HG02870 (cell line): ENCODE measurements around the gene RNF38.
"Not testable (repeated sequence)": the region's sequence is repeated elsewhere in the genome, so short reads cannot be mapped to it uniquely, and the experiment has no call there.

Experiments
- ATAC-seq: cut with Tn5 transposase; IDR thresholded peaks from one replicate; pipeline ENCODE4 v1.9.1; 2021; ENCODE audit warnings: mild to moderate bottlenecking, moderate library complexity; ENCODE audit not compliant: unreplicated experiment

RNF38 gene

GRCh38 chr9:36337002-36337401 lies 63.1 kb downstream of the RNF38 start:
- ATAC-seq = no peak

GRCh38 chr9:36336131-36336907 lies 63.8 kb downstream of the RNF38 start:
- no peak for ATAC-seq

GRCh38 chr9:36332006-36332405 lies 68.1 kb downstream of the RNF38 start:
- no peak for ATAC-seq

DNA sequence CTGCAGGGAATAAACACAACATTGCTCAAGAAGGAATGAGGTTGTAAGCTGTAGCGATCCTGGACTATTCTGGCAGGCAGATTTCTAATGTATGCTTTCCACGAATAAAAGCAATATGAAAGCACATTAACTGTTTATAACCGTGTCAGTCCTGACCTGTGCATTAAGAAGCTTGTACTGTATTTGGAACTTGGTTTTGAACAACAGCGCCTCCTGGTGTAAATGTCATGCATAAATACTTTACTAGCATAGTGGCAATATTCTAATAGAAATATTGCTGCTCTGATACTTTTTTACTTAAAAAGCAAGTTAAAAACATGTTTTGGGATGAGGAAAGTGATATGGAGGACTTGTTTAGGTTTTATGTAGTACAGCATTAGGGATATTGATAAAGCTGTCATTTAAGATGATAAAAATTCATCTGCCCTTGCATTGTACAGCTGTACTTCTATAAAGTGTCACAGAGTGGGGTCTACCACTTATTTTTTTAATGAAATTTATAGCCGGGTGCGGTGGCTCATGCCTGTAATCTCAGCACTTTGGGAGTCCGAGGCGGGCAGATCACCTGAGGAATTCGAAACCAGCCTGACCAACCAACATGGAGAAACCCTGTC lies 71.2 kb downstream of the RNF38 start:
- ATAC-seq = no peak

DNA sequence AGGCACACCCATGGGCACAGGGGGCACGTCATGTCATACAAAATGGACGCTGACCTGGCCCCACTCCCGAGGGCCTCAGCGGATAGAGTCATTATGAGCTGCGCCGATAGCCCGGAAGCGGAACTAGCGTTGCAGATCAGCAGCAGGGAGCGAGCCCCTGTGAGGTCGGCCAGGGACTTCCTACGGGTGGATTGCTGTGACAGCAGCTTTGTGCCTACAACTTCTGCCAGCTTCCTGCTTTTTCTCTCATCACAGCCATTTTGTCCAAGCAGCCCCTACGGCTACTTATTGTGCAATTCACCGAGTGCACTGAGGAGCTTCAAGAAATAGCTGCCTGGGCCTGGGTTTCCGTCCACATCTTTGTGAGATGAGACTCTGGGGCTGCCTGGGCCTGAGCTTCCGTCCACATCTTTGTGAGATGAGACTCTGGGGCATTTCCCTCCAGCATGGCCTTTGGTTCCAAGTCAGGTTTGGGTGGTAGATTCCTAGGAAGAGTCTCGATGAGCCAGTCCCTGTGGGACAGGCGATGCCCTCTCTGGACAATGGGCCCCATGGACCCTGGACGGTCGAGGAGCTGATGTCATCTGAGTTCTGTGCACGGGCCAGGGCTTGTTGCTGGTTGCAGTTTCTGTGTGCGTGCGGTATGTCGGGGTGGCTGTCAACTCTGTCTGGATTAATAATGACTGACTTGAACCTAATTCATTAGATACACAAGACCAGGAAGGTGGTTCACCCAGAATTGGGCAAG lies 74.8 kb downstream of the RNF38 start:
- no peak for ATAC-seq

DNA sequence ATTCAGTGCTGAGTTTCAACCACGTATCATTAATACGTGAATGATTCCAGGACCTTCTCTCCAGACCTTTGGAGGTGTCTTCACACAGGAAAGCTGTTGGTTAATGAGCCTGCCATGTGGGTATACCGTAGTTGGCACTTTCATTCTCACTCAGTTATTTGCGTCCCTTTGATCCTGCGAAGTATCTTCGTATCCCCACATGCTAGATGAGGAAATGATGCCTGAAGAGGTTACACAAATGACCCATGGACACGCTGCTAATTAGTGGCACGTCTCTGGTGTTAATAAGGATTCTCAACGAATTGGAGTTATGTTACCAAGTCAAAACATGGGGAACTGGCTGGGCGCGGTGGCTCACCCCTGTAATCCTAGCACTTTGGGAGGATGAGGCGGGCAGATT lies 76.1 kb downstream of the RNF38 start:
- ATAC-seq = no peak

DNA sequence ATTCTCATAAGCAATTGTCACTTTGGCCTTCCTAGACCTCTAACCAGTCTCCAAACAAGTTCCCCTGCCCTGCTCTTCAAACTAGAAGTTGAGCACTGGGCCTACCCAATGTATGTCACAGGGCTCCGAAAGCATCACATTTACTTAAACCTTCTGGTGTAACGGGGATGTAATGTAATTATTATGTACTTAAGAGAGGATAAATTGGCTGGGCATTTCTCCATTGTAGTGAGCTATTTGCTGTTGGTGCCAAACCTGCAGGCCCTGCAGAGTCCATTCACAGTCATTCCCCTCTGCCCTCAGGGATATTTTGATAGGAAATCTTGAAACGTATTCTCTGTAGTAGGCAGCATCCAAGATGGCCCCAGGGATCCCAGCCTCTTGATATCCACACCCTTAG lies 77.6 kb downstream of the RNF38 start:
- no peak for ATAC-seq

DNA sequence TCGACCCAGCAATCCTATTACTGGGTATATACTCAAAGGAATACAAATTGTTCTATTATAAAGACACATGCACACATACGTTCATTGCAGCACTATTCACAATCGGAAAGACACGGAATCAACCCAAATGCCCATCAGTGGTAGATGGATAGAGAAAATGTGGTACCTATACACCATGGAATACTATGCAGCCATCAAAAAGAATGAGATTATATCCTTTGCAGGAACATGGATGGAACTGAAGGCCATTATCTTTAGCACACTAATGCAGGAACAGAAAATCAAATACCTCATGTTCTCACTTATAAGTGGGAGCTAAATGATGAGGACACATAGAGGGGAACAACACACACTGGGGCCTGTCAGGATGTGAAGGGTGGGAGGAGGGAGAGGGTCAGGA lies 78.2 kb downstream of the RNF38 start:
- ATAC-seq = not testable (repeated sequence)

DNA sequence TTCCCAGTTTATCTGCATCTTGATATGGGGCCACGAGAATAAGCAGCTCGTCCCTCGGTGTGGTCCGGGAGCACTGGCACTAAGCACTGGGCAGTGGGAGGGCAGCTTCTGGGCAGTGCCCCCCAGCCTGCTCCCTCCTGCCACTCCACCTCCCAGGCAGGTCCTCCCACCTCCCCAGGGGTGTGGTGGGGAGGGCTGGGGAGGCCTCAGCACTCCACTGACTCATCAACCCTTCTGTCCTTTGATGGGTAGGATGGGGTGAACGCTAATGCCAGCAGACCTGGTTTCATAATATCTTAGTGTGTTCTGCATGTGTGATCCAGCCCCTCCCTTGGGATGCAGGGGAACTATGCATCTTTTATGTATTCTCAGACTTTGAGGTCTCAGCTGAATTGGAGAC lies 79.6 kb downstream of the RNF38 start:
- no peak for ATAC-seq

DNA sequence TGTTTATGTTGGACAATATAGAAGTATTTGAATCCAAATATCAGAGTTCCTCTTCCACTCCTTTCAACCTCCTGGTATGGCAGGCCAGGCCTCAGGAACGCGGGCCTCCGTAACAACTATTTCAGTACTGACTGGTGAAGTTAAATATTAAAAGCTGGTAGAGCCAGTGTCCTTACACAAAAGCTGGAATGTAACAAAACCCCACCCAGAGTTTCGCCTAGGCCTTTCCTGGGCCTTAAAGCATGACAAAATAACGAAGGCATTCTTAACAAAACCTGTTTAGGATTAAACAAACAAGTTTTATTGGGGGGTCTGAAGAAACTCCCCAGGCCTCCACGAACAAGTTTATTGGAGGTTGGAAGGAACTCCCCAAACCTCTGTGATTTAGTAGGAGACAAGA lies 80.3 kb downstream of the RNF38 start:
- no peak for ATAC-seq

DNA sequence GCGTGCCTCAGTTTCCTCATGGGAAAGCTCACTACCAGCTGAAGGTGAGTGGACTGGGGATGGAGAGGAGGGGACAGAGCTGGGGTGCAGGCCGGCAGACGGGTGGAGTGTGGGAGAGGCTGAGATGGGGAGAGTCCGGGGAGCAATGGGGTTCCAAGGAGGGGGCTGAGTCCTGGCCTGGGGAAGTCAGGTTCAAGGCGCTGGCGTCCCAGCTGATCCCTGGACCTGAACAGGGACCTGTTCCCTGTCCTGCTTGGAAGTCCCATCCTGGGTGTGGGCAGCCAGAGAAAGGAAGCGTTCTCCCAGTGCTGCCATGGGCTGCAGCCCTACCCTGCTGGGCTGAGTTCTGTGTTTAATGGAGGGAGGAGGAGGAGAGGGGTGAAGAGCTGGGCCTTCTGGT lies 80.9 kb downstream of the RNF38 start:
- ATAC-seq = no peak

- no peak for ATAC-seq
Measured at GRCh38 chr9:36318212-36318802, 81.8 kb downstream of the RNF38 start.

DNA sequence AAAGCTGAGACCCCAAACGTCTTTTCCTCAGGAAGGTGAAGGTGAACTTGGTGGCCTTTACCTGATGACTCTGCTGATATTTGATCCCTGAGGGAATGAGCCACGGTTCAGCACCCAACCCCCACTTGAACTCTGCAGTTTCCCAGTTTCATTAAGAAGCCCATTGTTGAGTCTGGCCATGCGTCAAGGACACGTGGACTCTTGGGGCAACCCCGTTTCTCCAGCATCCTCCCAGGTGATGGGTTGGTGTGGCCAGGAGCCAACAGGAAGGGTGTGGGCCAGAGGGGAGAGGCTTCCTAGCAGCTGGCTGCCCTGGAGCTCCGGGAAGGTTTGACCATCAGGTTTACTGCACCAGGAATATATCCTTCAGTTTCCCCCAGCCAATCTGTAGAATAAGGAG lies 82.3 kb downstream of the RNF38 start:
- no peak for ATAC-seq

- no peak for ATAC-seq
Measured at GRCh38 chr9:36316611-36317317, 83.3 kb downstream of the RNF38 start.

- ATAC-seq = no peak
Measured at GRCh38 chr9:36316049-36316448, 84.0 kb downstream of the RNF38 start.

GRCh38 chr9:36315283-36315682 lies 84.8 kb downstream of the RNF38 start:
- no peak for ATAC-seq

- ATAC-seq = no peak
Measured at GRCh38 chr9:36314740-36315139, 85.3 kb downstream of the RNF38 start.

- no peak for ATAC-seq
Measured at GRCh38 chr9:36306471-36307306, 93.4 kb downstream of the RNF38 start.

GRCh38 chr9:36304366-36304765 lies 95.7 kb downstream of the RNF38 start:
- ATAC-seq = not testable (repeated sequence)

DNA sequence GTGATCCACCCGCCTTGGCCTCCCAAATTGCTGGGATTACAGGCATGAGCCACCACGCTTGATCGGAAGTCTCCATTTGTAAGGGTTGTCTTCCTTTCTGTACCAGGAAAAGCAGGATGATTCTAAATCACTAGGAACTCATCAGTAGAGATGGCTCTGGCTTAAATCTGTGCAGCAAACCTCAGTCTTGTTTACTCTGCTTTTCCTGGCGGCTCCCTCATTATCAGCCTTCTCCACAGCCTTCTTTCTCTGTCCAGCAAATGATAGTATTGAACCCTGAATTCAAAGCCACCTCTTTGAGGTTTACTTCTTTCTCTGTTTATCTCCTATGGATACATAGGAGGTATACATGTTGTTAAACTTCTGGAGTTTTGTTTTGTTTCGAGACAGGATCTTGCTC lies 98.8 kb downstream of the RNF38 start:
- ATAC-seq = no peak
